ENCODE results near the gene RNF11.

Gene RNF11

GRCh38 chr1:51313268-51313852 is 77.3 kb downstream of the RNF11 start:
- no peak for DNase-seq (ENCODE audit: low read depth in 2 of 2)

DNA sequence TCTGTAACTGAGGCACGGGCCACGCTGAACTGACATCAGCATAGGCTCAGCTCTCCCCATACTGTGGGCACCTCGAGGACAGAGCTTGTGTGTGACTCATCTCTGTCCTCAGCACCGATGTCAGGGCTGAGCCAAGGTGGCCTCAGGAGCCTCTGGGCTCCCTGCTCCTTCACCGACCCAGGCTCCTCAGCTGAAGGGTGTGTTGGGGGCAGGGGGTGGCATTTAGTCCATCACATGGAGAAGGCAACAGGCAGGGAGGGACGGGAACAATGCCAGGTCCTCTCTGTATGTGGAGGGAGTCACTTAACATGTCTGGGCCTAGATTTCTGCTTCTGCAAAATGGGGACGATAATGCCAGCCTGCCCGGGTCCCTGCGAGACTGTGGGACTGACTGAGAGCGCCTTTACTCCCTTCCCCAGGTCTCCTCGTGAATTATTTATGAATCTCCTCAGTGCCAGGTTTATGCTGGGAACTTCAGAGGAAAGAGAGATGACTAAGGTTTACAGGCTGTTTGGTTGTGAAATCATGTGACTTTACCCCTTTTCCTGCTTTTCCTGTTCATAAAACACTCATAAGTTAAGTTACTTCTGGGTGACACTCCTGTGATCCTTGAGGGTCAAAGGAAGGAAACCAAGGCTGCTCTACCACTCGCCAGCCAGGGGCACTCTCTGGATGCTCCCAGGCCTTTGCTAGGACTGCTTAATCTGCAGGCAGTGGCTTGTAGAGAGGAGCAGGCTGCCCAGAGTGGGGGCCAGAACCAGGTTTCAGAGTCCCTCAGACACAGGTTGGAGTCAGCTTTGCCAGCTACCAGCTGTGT is 78.1 kb downstream of the RNF11 start:
- DNase-seq (ENCODE audit: low read depth in 2 of 2), result no peak

GRCh38 chr1:51314974-51315373 is 78.9 kb downstream of the RNF11 start:
- DNase-seq (ENCODE audit: low read depth in 2 of 2), result no peak

DNA sequence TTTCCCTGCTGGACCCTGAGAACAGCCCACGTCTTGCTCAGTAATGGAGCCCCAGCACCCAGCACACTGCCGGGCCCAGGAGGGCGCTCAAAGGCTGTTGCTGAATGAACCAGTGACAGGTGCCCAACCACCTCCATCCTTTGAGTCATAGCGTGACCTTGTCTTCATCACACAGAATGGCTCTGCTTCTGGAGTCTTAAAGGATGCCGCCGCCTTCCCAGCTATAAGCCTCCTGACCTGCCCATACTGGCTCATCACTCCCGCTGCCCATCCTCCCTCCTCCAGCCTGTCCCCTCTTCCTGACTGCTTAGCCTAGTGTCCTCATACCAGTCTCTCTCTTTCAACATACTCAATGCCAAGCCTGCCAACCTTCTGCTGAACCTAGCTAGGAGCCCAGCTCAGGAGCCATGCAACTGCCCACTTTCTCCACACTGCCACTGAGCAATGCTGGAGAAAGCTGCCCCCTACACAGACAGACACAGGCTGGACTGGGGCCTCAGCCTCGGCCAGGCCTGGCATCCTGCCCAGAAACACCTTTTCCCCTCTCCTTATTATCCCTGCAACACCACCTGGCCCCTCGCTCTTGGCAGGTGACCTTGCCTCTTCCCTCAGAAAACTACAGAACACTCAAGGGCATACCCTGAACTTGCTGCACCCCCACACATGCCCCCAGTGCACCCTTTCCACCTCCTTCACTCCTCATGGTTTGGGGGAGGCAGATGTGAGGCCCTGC is 80.2 kb downstream of the RNF11 start:
- DNase-seq (ENCODE audit: low read depth in 2 of 2), result no peak

GRCh38 chr1:51316846-51317120 is 80.7 kb downstream of the RNF11 start:
- DNase-seq (ENCODE audit: low read depth in 2 of 2), result no peak

- DNase-seq (ENCODE audit: low read depth in 2 of 2), result no peak
These were observed 81.7 kb downstream of the RNF11 start for GRCh38 chr1:51317798-51318197.

GRCh38 chr1:51320967-51321923 is 85.2 kb downstream of the RNF11 start:
- DNase-seq (ENCODE audit: low read depth in 2 of 2), result no peak

DNA sequence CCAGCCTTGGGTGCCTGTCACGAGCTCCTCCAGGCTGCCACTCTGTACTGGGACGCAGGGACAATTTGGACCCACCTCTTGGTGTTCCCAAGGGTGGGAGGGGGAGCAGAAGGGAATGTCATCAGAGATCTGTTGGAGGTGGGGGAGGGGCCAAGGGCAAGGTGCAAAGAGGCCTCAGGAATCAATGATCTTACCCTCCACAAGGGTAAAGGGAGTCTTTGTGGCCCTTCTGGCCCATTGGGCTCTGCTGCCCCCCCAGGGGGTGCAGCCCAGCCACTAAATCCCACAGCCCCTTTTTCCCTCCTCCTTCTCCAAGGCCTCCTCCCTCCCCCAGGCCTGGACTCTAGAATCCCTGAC is 85.8 kb downstream of the RNF11 start:
- no peak for DNase-seq (ENCODE audit: low read depth in 2 of 2)

DNA sequence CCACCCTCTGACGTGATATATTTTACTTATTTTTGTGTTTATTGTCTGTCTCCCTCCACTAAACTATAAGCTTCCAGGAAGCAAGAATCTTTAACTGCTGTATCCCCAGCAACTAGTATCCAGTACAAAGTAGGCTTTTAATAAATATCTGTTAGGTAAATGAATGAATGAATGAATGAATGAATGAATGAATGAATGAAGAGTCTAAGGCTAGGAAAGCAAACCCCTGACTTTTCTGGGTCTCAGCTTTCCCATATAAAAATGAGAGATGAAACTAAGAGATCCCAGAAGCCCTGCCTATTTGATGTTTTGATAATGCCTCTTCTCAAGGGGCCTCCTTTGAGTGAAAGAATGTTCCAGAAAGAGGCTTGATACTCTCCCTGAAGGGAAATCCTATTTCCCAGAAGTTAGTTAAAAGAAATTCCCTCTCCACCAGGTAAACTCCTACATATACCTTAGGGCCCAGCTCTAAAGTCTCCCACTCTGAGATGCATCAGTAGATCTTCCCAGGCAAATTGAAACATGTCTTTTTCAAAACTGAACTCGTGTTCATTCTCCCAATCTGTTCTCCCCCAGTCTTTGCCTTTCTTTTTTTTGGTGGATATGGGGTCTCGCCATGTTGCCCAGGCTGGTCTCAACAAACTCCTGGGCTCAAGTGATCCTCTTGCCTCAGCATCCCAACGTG is 86.5 kb downstream of the RNF11 start:
- DNase-seq (ENCODE audit: low read depth in 2 of 2), result no peak

All from stimulated activated CD4-positive, alpha-beta T cell treated with anti-CD3 and anti-CD28 coated beads, Interleukin-12 subunit alpha, Interleukin-12 subunit beta, amount 100 ng/mL, for 24 hours (primary cell).